GM18951 (cell line): ENCODE results near the gene STOML3.
A peak's percentile ranks its signal among the peaks of the same experiment; 100 is the strongest.

ENCODE experiments used
- POLR2A ChIP-seq: IDR thresholded peaks from 4 replicates; pipeline ENCODE4 v1.6.1; 2011; ENCODE audit warnings: mild to moderate bottlenecking; ENCODE audit not compliant: insufficient read length, insufficient read depth; ENCODE audit errors: extremely low read depth
- in situ Hi-C: fragments of 300-500 bp; cut with MboI; formaldehyde crosslinking; loops from one replicate; pipeline ENCODE4 v1.12.0; 2022; ENCODE audit warnings: low sequenced_read_pairs, mixed read lengths, inconsistent platforms; ENCODE audit not compliant: unreplicated experiment

The STOML3 gene, protein sequence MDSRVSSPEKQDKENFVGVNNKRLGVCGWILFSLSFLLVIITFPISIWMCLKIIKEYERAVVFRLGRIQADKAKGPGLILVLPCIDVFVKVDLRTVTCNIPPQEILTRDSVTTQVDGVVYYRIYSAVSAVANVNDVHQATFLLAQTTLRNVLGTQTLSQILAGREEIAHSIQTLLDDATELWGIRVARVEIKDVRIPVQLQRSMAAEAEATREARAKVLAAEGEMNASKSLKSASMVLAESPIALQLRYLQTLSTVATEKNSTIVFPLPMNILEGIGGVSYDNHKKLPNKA

DNA sequence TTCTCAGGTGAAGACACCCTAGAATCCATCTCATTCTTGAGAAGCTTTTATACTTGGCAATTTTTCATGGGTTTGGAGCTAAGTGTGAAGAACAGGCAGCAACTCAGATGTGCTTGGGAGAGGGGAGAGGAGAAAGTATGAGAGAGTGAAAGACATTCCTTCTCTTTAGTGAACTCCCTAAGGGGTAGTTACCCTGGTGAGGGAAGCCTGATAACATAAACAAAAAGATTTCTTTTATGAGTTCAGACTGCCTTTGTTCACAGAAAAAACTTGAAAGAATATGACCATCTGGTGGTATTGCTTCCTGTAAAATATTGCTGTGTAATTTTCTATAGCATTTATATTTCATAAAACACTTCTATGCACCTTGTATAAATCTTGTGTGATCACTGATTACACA, at the start of gene STOML3:
Gene STOML3 (minus strand): TSS at position 139 of the 400 bp plus-strand sequence. CDS start 110 bp downstream, at position 29.
- in situ Hi-C loops, result no loop called here
- TF ChIP-seq POLR2A, result no peak

DNA sequence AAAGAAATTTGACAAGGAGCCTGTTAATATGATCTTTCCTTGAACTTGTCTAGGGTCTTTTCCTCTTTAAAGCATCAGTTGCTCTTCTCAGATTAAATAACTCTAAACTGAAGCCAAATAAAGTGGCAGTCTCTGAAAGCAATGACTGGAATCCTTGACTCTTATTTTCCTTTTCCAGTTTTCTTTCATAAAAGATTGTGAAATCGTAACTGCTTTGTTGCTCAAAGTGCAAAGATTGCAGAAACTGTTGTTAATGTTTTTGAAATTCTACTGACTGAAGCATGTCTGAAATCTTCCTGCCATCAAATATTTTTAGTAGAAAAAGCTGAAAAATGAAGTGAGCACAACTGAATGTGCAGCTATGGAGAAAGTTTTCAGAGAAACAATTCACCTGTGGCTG, 49.6 kb upstream of the STOML3 start:
- in situ Hi-C loops, result loop anchor here (25.0 kb wide), 1 partner anchor 1697 kb away; no protein-coding TSS in a partner anchor
- no peak for TF ChIP-seq POLR2A

DNA sequence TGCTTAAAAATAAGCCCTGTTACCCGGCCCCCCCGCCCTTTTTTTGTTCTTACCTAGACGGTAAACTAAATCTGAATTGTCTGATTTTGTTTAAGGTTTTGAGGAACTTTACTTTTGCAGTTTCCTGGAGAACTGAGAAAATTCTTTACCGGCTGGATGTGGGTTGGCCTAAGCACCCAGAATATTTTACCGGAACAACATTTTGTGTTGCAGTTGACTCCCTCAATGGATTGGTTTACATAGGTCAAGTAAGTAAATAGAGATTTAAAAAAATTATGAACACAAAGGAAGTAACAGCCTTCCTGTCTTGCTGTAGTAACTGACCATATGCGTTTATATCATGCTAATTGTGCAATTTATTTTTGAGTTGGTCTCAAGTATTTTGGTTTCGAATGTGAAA, 48.4 kb upstream of the STOML3 start:
- no peak for TF ChIP-seq POLR2A
- in situ Hi-C loops, result loop anchor here (25.0 kb wide), 1 partner anchor 1698 kb away; no protein-coding TSS in a partner anchor

DNA sequence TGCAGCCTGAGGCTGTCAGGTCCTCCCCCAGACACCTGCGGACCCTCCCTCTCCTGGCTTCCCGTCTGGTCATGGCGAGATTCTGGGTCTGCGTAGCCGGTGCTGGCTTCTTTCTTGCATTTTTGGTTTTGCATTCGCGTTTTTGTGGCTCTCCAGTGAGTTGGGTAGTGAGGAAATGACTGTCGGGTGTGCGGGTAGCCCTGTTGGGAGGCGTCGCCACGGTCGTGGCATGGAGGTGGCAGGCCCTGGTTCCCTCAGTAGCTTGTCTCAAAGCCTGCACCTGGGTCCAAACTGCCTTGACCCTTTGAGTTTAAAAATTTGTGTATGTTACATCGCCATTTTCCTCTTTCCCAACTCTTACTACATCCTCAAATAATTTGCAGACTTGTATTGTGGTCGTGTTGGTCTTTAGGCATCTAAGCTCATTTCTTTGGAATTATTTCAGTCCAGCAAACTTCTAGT, 48.0 kb upstream of the STOML3 start:
- peak; percentile 28 for TF ChIP-seq POLR2A
- in situ Hi-C loops, result loop anchor here (25.0 kb wide), 1 partner anchor 1699 kb away; no protein-coding TSS in a partner anchor

DNA sequence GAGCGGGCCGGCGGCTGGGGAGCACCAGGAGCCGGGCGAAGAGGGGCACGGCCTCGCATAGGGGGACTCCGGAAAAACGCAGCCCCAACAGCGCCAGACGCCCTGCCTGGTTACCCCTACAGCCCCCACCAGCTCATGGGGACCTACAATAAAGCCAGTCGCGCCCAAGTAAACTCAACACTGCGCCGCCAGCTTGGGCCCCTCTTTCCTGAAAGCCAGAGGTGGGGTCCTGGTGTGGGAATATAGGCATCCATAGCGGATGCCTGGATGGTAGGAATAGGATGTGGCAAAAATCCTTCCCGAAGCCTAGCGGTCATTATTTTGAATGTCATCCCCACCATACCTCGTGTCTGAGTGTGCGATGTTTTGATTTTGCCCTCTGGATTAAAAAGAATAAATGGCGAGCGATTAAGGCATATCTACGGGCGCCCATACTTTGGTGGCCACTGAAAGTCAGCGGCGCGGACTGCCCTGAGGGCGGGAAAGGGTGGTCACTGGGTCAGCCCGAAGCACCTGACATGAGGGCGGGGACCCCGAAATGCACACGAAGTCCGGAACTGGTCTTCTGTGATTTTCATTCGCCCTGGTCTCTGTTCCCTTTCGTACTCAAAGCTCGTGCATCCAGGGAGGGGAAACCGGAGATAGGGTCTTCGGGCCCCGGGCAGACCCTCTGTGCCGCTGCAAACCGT, 47.4 kb upstream of the STOML3 start, which contains the start of the genes NHLRC3 and PROSER1:
Gene NHLRC3 (plus strand): TSS at position 577 of the 689 bp plus-strand sequence. CDS start 184 bp downstream, outside the sequence.
Gene PROSER1 (minus strand): TSS at position 210 of the 689 bp plus-strand sequence. CDS start 847 bp downstream, outside the sequence.
- in situ Hi-C loops, result loop anchor here (25.0 kb wide), 1 partner anchor 1699 kb away; no protein-coding TSS in a partner anchor

DNA sequence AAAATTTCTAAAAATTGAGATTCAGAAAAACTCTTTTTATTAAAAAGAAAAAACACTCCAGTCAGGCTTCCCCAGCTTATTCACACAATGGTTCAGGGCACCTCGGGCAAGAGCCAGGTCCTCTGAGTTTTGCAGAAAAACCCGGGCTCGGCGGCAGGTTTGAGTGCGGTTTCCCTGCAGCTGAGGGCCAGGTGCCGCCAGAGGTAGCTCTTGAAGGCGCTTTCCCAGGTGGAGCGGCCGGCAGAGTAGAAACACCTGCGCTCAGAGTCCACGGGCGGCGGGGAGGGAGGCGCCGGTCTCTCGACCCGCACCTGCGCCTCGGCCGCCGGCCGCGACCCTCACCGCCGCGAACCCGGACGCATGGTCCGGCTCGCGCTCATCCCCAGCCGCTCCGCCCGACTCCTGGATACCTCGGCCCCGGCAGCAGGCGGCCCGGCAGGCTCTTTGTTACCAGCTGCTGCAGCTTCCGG, 46.8 kb upstream of the STOML3 start:
- in situ Hi-C loops, result loop anchor here (25.0 kb wide), 1 partner anchor 1700 kb away; no protein-coding TSS in a partner anchor
- no peak for TF ChIP-seq POLR2A

More for the DNA sequence above, 47.4 kb upstream of the STOML3 start, which contains the start of the genes NHLRC3 and PROSER1:
- TF ChIP-seq POLR2A, result peak; percentile 75

DNA sequence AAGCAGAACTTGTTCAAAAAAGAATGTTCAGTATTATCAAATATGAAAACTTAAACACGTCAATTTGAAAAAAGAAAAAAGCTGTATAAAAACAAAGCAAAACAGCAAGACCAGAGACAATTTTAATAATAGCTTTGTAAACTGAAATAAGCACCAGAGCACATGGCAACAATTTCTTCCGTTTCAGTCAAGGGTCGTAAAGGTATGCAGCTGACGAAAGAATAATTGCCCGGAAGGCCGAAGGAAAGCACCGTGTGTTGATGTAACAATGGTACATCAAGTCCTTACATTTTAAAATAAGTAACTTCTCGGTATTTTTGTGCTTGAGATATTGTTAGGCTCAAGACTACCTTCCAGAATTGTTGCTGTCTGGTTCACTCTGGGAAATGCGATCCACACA, 45.6 kb upstream of the STOML3 start:
- in situ Hi-C loops, result loop anchor here (25.0 kb wide), 1 partner anchor 1701 kb away; no protein-coding TSS in a partner anchor
- no peak for TF ChIP-seq POLR2A

DNA sequence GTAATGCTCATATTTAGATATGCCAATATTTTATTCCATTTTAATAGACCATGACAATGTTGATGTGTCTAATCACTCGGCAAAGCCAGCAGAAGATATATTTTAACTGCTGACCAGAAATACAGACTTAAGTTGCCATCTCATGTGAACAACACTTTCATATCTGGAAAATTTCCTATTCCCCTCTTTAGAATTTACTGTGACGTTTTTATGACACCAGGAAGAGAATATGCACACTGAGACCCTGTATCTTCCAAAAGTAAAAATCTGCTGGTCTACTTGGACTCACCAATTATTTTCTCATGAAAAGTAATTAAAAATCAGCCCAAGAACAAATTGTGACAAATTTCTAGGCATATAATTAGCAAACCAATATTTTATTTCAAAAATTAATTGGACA, 45.2 kb upstream of the STOML3 start:
- in situ Hi-C loops, result loop anchor here (25.0 kb wide), 1 partner anchor 1702 kb away; no protein-coding TSS in a partner anchor
- no peak for TF ChIP-seq POLR2A

DNA sequence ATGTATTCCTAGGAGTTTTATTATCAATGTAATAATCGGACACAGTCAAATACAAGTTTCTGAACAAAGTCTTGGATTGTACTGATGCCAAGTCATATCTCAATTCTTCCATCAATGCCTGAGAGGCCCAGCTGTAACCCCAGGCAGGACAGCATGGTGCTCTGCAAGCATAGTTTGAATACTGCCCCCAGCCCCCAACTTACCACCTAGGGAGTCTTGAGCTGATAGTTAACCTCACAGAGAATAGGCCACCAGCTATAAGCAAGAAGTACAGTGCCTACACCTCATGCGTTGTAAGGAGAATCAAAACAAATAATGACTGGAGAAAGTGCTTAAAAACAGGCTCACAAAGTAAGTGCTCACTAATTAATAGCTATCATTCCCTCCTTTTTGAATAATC, 44.6 kb upstream of the STOML3 start:
- no peak for TF ChIP-seq POLR2A
- in situ Hi-C loops, result loop anchor here (25.0 kb wide), 1 partner anchor 1702 kb away; no protein-coding TSS in a partner anchor

DNA sequence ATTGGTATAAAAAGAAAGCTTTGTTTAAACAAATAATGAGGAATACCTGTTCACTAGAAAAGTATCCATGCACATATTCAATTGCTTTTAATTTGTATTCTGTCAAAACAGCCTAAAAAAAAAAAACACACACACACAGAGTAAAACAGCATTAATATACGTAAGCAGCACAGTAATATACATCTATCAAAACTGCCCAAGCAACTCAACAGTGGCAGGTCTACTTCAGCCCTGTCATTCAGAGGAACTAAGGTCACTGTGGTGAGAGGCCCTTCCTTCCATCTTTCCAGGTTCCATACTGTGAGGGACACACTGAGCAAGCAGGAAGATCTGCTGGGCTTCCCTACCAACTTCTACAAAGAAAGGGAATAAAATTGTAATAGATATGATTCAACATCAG, 43.5 kb upstream of the STOML3 start:
- TF ChIP-seq POLR2A, result no peak
- in situ Hi-C loops, result loop anchor here (25.0 kb wide), 1 partner anchor 1703 kb away; no protein-coding TSS in a partner anchor

DNA sequence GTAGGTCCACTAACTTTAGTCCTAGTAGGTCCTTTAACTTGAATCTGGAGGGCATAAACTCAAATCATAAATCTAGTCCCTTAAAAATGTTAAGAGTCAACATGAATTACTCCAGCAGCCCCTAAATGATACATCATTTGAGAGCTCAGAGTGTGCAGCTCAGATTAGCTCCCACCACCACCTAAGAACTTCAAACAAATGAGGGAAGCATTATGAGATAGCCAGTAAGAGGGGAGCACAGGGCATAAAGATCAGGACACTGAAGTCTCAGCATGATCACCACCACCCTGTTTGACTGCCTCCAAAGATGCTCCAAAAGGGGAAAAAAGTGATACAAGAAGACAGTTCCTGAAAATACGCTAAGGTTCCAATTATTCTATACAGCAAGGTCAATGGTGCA, 41.5 kb upstream of the STOML3 start:
- no peak for TF ChIP-seq POLR2A
- in situ Hi-C loops, result loop anchor here (25.0 kb wide), 1 partner anchor 1705 kb away; no protein-coding TSS in a partner anchor

DNA sequence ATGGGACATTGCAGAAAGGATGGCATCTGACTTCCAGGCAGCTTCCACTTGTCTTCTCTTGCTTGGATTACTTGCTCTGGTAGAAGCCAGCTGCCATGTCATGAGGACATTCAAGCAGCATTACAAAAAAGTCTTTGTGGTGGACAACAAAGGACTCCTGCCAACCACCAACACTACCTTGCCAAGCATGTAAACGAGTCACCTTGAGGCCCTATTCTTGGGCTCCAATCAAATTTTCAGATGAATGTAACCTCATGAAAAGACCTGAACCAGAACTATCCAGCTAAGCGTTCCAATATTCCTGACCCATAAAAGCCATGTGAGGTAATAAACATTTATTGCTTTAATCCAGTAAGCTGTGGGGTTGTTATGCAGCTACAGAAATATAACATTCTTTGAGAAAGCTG, 34.8 kb upstream of the STOML3 start:
- in situ Hi-C loops, result loop anchor here (25.0 kb wide), 1 partner anchor 1712 kb away; no protein-coding TSS in a partner anchor
- TF ChIP-seq POLR2A, result no peak

DNA sequence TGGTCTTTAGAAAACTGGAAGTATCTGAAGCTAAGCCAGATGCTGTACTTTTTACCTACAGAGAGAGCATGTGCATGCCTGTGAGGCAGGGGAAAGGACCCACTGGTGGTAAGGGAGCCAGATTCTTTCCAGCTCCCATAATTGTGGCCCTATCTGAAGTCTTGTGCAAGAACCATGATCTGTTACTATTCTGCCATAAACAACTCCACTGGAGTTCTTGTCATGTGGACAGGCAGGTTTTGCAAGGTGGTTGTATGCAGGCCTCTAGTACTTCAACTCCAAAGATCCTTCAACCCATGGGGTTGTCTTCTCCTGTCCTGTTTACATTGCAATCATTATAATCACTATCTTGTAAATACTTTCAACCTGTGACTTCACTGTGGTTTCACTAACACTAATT, 33.1 kb upstream of the STOML3 start:
- in situ Hi-C loops, result no loop called here
- TF ChIP-seq POLR2A, result no peak
